NT2/D1 (cell line): ENCODE measurements around the gene RARG.

Source experiments
- DNase-seq: peaks from one replicate; pipeline ENCODE4 v3.0.0-alpha.2; 2011; ENCODE audit warnings: low read depth, low spot score
- H3K27me3 ChIP-seq: 2 replicates; pipeline ENCODE4 v1.6.0; 2011; ENCODE audit warnings: mild to moderate bottlenecking; ENCODE audit not compliant: insufficient read length, insufficient read depth
- H3K36me3 ChIP-seq: 2 replicates; pipeline ENCODE4 v1.6.1; 2011; ENCODE audit warnings: mild to moderate bottlenecking, low read length, mixed read lengths; ENCODE audit not compliant: insufficient read depth, insufficient read length
- H3K4me1 ChIP-seq: 2 replicates; pipeline ENCODE4 v1.5.1; 2011; ENCODE audit not compliant: insufficient read depth, insufficient read length
- H3K4me3 ChIP-seq: 2 replicates; pipeline ENCODE4 v1.5.1; 2011; ENCODE audit warnings: low read depth; ENCODE audit not compliant: insufficient read length
- H3K9ac ChIP-seq: 2 replicates; pipeline ENCODE4 v1.6.0; 2011; ENCODE audit warnings: low read depth; ENCODE audit not compliant: insufficient read length
- H3K9me3 ChIP-seq: 2 replicates; pipeline ENCODE4 v1.5.1; 2011; ENCODE audit warnings: mild to moderate bottlenecking, low read length; ENCODE audit not compliant: insufficient read depth
- SUZ12 ChIP-seq: IDR thresholded peaks from 2 replicates; pipeline ENCODE4 v1.6.1; 2011; ENCODE audit not compliant: insufficient read length, insufficient read depth; ENCODE audit errors: extremely low read depth
- YY1 ChIP-seq: IDR thresholded peaks from 2 replicates; pipeline ENCODE4 v1.6.1; 2011; ENCODE audit not compliant: insufficient read length, insufficient read depth
- ZNF274 ChIP-seq: IDR thresholded peaks from 2 replicates; pipeline ENCODE4 v1.6.1; 2011; ENCODE audit warnings: mild to moderate bottlenecking, low read depth, low read length

Gene RARG

DNA sequence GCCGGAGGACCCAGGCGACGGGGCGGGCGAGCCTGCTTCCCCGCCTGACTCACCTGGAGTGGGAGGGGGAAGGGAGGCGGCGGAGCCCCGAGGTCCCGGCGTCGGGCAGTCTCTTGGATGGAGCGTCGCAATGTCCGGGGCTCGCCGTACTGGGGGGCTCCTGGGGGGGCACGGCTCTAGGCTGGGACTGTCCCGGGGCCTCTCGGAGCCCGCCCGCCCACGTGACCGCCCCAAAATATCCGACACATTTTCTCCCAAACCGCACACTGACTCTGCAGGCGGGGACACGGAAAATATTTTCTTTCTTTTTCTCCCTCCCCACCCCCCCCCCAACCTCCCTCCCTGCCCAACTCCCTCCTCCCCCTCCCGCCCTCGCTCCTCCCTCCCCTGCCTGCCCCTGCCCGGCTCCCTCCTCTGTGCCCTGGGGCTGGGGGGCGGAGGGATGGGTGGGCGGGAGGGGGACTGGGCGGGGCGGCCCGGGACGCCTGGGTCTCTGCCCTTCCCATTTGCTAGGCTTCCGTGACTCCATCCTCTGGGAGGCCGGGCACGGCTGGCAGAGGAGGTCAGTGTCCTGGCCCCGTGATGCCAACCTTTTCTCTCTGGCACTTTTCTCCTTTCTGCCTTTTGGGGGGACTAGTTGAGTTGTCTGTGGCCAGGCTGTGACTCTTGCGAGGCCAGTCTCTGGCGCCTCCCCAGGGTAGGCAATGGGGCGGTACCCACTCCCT is at the start of gene RARG:
RARG (minus strand) TSS at position 289 of the 725 bp plus-strand sequence. CDS start 4,664 bp downstream, outside the sequence.
- Histone ChIP-seq H3K4me3 (peak within 1 kb of the TSS; percentile 42), H3K27me3 (no peaks in the 10 kb centered on the region), H3K4me1 (peaks cover 36% of the 10 kb centered on the region), H3K9me3 (no peaks in the 10 kb centered on the region), H3K9ac (peak within 1 kb of the TSS; percentile 46), H3K36me3 (no peaks in the 10 kb centered on the region)
- DNase-seq: no peak
- TF ChIP-seq YY1 (no peak), ZNF274 (no peak), SUZ12 (no peak)

DNA sequence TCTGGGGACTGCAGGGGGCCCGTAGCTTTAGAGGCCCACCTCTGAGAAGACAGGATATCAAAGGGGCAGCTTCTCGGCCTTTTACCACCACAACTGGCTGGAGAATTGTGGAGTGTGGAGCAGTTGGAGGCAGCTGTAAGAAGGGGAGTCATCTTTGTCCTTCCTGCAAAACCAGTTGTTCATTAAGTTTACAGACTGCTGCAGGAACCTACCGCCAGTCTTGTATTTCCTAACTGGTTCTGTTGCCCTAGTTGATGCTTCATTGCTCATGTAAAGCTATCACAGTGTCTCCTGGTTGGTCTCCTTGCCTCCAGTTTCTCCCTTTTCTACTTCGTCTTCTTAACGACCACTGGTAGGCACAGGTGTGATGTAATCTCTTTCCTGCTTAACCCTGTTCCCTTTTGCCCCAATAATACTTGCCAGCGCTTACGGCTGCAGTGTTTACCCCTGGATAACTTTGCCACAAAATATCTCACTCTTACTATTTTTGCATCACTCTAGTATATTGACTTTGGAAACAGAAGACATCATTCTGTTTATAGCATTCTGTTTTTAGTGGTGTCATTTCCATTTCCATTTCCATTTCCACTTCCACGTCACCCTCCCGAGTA is 48.0 kb upstream of the RARG start:
- TF ChIP-seq ZNF274: no peak
- no peak for TF ChIP-seq YY1
- no peak for TF ChIP-seq SUZ12
- Histone ChIP-seq H3K4me1 (peaks cover 3% of the 10 kb centered on the region), H3K4me3 (no peak overlapping the region), H3K9ac (no peak overlapping the region), H3K27me3 (no peaks in the 10 kb centered on the region), H3K9me3 (no peaks in the 10 kb centered on the region), H3K36me3 (peaks cover 90% of the 10 kb centered on the region)
- DNase-seq: no peak

DNA sequence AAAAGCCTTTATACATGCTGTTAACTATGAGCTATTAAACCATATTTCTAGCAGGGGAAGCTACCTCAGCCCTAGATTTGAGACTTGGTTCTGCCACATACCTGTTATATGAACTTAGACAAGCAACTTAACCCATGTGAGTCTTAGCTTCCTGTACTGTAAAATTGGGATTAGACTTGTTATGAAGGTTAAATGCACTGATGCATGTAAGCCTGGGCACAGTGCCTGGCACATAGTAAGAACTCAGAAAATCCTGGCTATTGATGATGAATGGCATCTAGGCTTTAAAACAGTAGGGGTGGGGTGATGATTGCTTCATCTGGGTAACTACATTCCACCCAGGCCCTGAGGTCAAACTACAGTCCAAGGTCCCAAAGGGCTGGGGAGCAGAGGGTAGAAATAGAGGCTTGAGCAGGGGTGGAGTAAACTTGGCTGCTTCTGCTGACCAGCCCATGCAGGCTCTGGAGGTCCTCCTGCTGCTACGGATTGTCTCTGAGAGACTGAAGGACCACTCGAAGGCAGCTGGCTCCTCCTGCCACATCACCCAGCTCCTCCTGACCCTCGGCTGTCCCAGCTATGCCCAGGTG is 47.4 kb upstream of the RARG start:
- no peak overlapping the region for H3K9ac ChIP-seq
- H3K9me3 ChIP-seq: no peaks in the 10 kb centered on the region
- TF ChIP-seq YY1: no peak
- no peak for TF ChIP-seq SUZ12
- no peak for TF ChIP-seq ZNF274
- peaks cover 3% of the 10 kb centered on the region for H3K4me1 ChIP-seq
- no peaks in the 10 kb centered on the region for H3K27me3 ChIP-seq
- H3K4me3 ChIP-seq: no peak overlapping the region
- no peak for DNase-seq
- peaks cover 93% of the 10 kb centered on the region for H3K36me3 ChIP-seq

DNA sequence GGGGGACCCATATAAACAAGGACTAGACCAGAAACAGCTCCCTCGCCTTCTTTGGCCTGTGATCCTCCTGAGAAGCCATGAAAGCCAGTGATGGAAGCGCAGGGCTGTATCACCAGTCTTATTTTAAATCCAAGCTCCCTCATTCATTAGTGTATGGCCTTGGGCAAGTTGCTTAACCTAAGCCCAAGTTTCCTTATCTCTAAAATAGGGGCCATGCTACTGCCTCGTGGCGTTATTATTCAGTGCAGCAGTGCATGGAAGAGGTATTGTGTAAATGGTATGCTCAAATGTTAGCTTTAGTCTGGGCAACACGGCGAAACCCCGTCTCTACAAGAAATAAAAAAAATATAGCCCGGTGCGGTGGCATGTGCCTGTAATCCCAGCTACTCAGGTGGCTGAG is 46.0 kb upstream of the RARG start:
- no peaks in the 10 kb centered on the region for H3K9me3 ChIP-seq
- H3K36me3 ChIP-seq: peaks cover 88% of the 10 kb centered on the region
- TF ChIP-seq YY1 (no peak), SUZ12 (no peak), ZNF274 (no peak)
- no peak for DNase-seq
- no peak overlapping the region for H3K9ac ChIP-seq
- no peaks in the 10 kb centered on the region for H3K27me3 ChIP-seq
- H3K4me1 ChIP-seq: peaks cover 3% of the 10 kb centered on the region
- no peak overlapping the region for H3K4me3 ChIP-seq

DNA sequence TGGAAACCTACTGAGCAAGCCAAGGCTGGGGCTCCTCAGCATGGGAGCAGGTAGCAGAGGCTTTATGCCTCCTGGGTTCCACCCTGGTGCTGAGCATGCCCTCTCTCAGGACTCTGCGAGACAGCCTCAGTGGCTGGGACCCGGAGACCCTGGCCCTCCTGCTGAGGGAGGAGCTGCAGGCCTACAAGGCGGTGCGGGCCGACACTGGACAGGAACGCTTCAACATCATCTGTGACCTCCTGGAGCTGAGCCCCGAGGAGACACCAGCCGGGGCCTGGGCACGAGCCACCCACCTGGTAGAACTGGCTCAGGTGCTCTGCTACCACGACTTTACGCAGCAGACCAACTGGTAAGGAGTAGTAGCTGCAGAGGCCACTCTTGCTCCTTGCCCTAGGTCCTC is 44.5 kb upstream of the RARG start:
- H3K4me1 ChIP-seq: peaks cover 8% of the 10 kb centered on the region
- H3K27me3 ChIP-seq: no peaks in the 10 kb centered on the region
- H3K9me3 ChIP-seq: no peaks in the 10 kb centered on the region
- H3K9ac ChIP-seq: peak overlapping the region; percentile 3
- no peak for TF ChIP-seq YY1
- DNase-seq: no peak
- peaks cover 86% of the 10 kb centered on the region for H3K36me3 ChIP-seq
- no peak overlapping the region for H3K4me3 ChIP-seq

DNA sequence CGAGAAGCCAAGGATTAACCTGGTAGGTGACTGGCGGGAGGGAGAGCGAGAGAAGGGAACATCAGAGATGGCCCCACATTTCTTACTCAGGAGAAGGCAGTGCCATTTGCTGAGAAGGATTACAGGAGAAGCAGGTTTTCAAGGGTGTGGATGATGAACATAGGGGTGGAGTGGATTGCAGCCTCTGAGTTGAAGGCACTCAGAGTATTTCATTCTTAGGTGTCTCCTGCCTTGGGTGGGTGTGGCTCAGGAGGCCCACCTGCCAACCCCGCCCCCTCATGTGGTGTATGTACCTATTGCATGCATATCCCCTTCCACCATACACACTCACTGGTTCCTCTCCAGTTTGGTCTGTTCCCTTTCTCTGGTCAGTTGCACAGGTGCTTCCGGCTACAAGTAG is 42.4 kb upstream of the RARG start:
- no peaks in the 10 kb centered on the region for H3K27me3 ChIP-seq
- no peak for DNase-seq
- no peaks in the 10 kb centered on the region for H3K9me3 ChIP-seq
- peaks cover 14% of the 10 kb centered on the region for H3K4me1 ChIP-seq
- TF ChIP-seq ZNF274 (no peak), YY1 (no peak), SUZ12 (no peak)
- no peak overlapping the region for H3K4me3 ChIP-seq
- peaks cover 88% of the 10 kb centered on the region for H3K36me3 ChIP-seq
- no peak overlapping the region for H3K9ac ChIP-seq

DNA sequence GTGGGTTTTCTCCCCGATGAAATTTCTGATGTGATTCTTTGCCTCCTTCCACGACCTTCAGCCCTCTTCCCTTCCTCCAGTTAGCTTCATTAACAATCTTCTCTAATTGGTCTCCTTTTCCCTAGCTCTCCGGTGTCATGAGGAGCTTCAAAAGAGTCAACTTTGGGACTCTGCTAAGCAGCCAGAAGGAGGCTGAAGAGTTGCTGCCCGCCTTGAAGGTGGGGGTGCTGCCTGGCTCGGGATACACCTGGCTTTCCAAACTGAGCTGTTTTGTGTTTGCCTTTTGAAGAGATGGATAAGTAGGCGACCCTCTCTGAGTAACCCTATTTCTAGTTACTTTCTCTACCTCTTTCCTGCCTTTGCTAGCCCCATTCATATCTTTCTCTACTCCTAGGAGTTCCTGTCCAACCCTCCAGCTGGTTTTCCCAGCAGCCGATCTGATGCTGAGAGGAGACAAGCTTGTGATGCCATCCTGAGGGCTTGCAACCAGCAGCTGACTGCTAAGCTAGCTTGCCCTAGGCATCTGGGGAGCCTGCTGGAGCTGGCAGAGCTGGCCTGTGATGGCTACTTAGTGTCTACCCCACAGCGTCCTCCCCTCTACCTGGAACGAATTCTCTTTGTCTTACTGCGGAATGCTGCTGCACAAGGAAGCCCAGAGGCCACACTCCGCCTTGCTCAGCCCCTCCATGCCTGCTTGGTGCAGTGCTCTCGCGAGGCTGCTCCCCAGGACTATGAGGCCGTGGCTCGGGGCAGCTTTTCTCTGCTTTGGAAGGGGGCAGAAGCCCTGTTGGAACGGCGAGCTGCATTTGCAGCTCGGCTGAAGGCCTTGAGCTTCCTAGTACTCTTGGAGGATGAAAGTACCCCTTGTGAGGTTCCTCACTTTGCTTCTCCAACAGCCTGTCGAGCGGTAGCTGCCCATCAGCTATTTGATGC is 36.9 kb upstream of the RARG start:
- H3K9ac ChIP-seq: peak overlapping the region; percentile 99
- no peak for DNase-seq
- H3K9me3 ChIP-seq: no peaks in the 10 kb centered on the region
- H3K36me3 ChIP-seq: peaks cover 46% of the 10 kb centered on the region
- no peak for TF ChIP-seq ZNF274
- TF ChIP-seq SUZ12: no peak
- no peak for TF ChIP-seq YY1
- peaks cover 19% of the 10 kb centered on the region for H3K4me1 ChIP-seq
- H3K4me3 ChIP-seq: peak overlapping the region; percentile 89
- peaks cover 4% of the 10 kb centered on the region for H3K27me3 ChIP-seq
